ENCODE results near the gene MUC4. TPM values are rescaled to one million over a fixed set of nuclear protein-coding genes. Genes with fewer than 3 reads are reported as not detected.
"Not testable (repeated sequence)": the region's sequence is repeated elsewhere in the genome, so short reads cannot be mapped to it uniquely, and the experiment has no call there.

The MUC4 gene
- total RNA-seq, 1 experiment from 2014 or later: 63.7 TPM

DNA sequence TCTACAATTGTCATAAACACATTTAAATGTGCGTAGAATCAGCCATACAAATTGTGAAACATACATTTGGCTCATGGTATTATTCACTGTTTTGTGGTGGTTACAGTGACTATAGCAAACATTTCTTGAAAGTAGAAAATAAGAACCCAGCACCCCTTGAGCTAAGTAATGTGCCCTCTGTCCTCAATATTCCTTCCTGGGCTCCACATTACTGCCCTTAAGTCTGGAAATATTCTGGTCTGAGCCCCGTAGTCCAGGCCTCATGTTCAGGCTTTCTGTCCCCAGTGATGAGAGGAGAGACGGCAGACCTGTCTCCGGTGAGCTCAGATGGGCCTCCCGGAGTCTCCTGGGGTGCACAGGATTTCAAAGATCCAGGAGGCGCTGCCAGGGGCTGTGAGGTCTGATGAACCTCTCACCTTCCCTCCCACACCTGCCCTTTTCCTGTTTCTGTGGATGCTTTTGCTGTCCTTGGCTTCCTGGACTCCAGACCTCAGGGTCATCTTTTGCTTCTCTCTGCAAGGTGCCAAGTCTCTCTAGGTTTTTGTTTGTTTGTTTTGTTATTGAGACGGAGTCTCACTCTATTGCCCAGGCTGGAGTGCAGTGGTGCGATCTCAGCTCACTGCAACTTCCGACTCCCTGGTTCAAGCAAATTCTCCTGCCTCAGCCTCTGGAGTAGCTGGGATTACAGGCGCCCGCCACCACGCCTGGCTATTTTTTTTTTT lies 99.8 kb downstream of the MUC4 start:
- Histone ChIP-seq H3F3A (ENCODE audit: insufficient read depth, low read depth) (peaks cover 36% of the 10 kb centered on the region), H3K36me3 (ENCODE audit: low read depth) (0 out of 2 replicates have a peak, but pooled peaks cover 4% of the 10 kb centered on the region), H3K4me3 (no peak overlapping the region), H3K27ac (no peak overlapping the region), H3K9me2 (ENCODE audit: insufficient read depth) (no peaks in the 10 kb centered on the region), H3K4me1 (replicated peaks; ENCODE audit: insufficient read depth) (peaks cover 26% of the 10 kb centered on the region), H4K20me1 (ENCODE audit: insufficient read depth) (no peaks in the 10 kb centered on the region), H3K79me2 (ENCODE audit: low read depth) (no peaks in the 10 kb centered on the region), H3K9me3 (ENCODE audit: insufficient read depth, low read depth) (no peaks in the 10 kb centered on the region), H3K4me2 (no peak overlapping the region), H2AFZ (no peak overlapping the region), H3K27me3 (ENCODE audit: insufficient read depth, low read depth) (no peaks in the 10 kb centered on the region)
- TF ChIP-seq EZH2 (IDR thresholded peaks at IDR 0.05; ENCODE audit: low read depth): no peak
- ChIA-PET CTCF (interaction anchor here (0.7 kb wide), 1 partner anchor 1353 kb away, joined by 3 read pairs; no protein-coding TSS in a partner anchor), POLR2A (ENCODE audit: unreplicated experiment) (interaction anchor here (0.6 kb wide), 2 partner anchors 13 to 25 kb away, joined by 3 to 4 read pairs; no protein-coding TSS in a partner anchor)
- DNase-seq: no peak
- intact Hi-C loops (cut with micrococcal nuclease; ENCODE audit: unreplicated experiment): no loop called here
- BruUV-seq (replicated peaks): no TSS peak

DNA sequence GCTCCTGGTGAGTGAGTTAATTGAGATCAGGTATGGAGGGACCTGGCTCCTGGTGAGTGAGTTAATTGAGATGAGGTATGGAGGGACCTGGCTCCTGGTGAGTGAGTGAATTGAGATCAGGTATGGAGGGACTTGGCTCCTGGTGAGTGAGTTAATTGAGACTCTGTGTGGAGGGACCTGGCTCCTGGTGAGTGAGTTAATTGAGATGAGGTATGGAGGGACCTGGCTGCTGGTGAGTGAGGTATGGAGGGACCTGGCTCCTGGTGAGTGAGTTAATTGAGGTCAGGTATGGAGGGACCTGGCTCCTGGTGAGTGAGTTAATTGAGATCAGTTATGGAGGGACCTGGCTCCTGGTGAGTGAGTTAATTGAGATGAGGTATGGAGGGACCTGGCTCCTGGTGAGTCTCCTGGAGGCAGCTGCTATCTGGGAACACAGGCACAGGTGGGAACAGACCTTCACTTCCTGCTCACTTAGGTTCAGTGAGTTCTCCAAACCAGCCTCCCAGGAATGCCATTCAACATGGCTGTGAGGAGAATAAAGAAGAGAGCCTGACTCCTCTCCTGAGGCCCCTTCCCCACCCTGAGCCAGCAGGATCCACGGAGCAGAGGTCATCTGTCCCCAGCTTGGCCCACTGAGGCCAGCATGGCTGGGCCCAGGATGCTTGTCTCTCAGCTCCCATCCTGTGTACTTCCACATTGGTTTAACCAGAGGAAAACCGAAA lies 100.5 kb downstream of the MUC4 start:
- CTCF ChIA-PET; BruUV-seq (replicated peaks): not testable (repeated sequence)

DNA sequence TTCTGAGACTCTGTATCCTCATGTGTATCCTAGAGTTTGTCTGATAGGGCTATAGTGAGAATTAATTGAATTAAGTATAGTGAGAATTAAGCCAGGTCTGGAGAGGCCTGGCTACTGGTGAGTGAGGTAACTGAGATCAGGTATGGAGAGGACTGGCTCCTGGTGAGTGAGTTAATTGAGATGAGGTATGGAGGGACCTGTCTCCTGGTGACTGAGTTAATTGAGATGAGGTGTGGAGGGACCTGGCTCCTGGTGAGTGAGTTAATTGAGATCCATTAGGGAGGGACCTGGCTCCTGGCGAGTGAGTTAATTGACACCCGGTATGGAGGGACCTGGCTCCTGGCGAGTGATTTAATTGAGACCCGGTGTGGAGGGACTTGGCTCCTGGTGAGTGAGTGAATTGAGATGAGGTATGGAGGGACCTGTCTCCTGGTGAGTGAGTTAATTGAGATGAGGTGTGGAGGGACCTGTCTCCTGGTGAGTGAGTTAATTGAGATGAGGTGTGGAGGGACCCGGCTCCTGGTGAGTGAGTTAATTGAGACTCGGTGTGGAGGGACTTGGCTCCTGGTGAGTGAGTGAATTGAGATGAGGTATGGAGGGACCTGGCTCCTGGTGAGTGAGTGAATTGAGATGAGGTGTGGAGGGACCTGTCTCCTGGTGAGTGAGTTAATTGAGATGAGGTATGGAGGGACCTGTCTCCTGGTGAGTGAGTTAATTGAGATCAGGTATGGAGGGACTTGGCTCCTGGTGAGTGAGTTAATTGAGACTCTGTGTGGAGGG lies 101.4 kb downstream of the MUC4 start:
- H3K27ac ChIP-seq; H2AFZ ChIP-seq; DNase-seq; intact Hi-C loops (cut with micrococcal nuclease; ENCODE audit: unreplicated experiment); H3K27me3 ChIP-seq (ENCODE audit: insufficient read depth, low read depth); BruUV-seq (replicated peaks); H3K79me2 ChIP-seq (ENCODE audit: low read depth); H3K36me3 ChIP-seq (ENCODE audit: low read depth); CTCF ChIA-PET; POLR2A ChIA-PET (ENCODE audit: unreplicated experiment); H4K20me1 ChIP-seq (ENCODE audit: insufficient read depth); H3K9me3 ChIP-seq (ENCODE audit: insufficient read depth, low read depth); H3K9me2 ChIP-seq (ENCODE audit: insufficient read depth); H3K4me1 ChIP-seq (replicated peaks; ENCODE audit: insufficient read depth); H3K4me3 ChIP-seq; H3K4me2 ChIP-seq: not testable (repeated sequence)
- H3F3A ChIP-seq (ENCODE audit: insufficient read depth, low read depth): peaks cover 21% of the 10 kb centered on the region

More for the DNA sequence above, 100.5 kb downstream of the MUC4 start:
- H3K4me2 ChIP-seq; H3K27me3 ChIP-seq (ENCODE audit: insufficient read depth, low read depth); DNase-seq; H4K20me1 ChIP-seq (ENCODE audit: insufficient read depth); H3K27ac ChIP-seq; H3K79me2 ChIP-seq (ENCODE audit: low read depth); H3K36me3 ChIP-seq (ENCODE audit: low read depth); H3K9me3 ChIP-seq (ENCODE audit: insufficient read depth, low read depth); H2AFZ ChIP-seq; H3K9me2 ChIP-seq (ENCODE audit: insufficient read depth); H3K4me3 ChIP-seq; intact Hi-C loops (cut with micrococcal nuclease; ENCODE audit: unreplicated experiment): not testable (repeated sequence)
- Histone ChIP-seq H3K4me1 (replicated peaks; ENCODE audit: insufficient read depth) (peaks cover 19% of the 10 kb centered on the region), H3F3A (ENCODE audit: insufficient read depth, low read depth) (peaks cover 30% of the 10 kb centered on the region)
- POLR2A ChIA-PET (ENCODE audit: unreplicated experiment): interaction anchor here (0.6 kb wide), 1 partner anchor 12 kb away, joined by 4 read pairs; no protein-coding TSS in a partner anchor

DNA sequence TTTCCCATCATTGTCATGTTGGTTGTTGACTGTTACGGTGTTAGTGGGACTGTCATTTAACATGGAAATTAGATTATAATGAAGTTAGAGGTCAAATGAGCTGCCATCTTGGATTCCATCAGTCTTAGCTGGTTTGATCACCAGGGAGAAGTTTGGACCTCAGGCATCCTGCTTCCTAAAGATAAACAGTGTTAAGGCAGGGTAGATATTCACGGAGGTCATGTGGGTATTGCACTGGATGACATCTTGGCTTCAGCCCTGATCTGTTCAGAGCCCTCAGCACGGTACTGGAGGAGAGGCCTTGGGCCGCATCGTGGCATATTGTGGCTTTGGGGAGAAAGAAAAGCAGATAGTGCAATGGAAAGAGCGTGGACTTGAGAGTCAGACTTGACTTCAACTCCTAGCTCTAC lies 102.0 kb downstream of the MUC4 start:
- no peaks in the 10 kb centered on the region for H3K36me3 ChIP-seq (ENCODE audit: low read depth)
- H3K9me2 ChIP-seq (ENCODE audit: insufficient read depth): no peaks in the 10 kb centered on the region
- H3K9me3 ChIP-seq (ENCODE audit: insufficient read depth, low read depth): no peaks in the 10 kb centered on the region
- no peak overlapping the region for H3K4me3 ChIP-seq
- TF ChIP-seq, protein P1, sequence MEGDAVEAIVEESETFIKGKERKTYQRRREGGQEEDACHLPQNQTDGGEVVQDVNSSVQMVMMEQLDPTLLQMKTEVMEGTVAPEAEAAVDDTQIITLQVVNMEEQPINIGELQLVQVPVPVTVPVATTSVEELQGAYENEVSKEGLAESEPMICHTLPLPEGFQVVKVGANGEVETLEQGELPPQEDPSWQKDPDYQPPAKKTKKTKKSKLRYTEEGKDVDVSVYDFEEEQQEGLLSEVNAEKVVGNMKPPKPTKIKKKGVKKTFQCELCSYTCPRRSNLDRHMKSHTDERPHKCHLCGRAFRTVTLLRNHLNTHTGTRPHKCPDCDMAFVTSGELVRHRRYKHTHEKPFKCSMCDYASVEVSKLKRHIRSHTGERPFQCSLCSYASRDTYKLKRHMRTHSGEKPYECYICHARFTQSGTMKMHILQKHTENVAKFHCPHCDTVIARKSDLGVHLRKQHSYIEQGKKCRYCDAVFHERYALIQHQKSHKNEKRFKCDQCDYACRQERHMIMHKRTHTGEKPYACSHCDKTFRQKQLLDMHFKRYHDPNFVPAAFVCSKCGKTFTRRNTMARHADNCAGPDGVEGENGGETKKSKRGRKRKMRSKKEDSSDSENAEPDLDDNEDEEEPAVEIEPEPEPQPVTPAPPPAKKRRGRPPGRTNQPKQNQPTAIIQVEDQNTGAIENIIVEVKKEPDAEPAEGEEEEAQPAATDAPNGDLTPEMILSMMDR (conservative IDR thresholded peaks at IDR 0.05): no peak
- no peak for TF ChIP-seq EZH2 (IDR thresholded peaks at IDR 0.05; ENCODE audit: low read depth)
- no TSS peak for BruUV-seq (replicated peaks)
- H3F3A ChIP-seq (ENCODE audit: insufficient read depth, low read depth): peaks cover 20% of the 10 kb centered on the region
- no peaks in the 10 kb centered on the region for H4K20me1 ChIP-seq (ENCODE audit: insufficient read depth)
- no peak for DNase-seq
- ChIA-PET POLR2A (ENCODE audit: unreplicated experiment) (no interaction called here), CTCF (no interaction called here)
- H3K27ac ChIP-seq: no peak overlapping the region
- H3K79me2 ChIP-seq (ENCODE audit: low read depth): no peaks in the 10 kb centered on the region
- intact Hi-C loops (cut with micrococcal nuclease; ENCODE audit: unreplicated experiment): no loop called here
- no peak overlapping the region for H2AFZ ChIP-seq
- H3K27me3 ChIP-seq (ENCODE audit: insufficient read depth, low read depth): no peaks in the 10 kb centered on the region
- 0 out of 2 replicates have a peak, but pooled peaks cover 4% of the 10 kb centered on the region for H3K4me1 ChIP-seq (replicated peaks; ENCODE audit: insufficient read depth)
- no peak overlapping the region for H3K4me2 ChIP-seq

Measured in PC-9 (cell line).